Lung (tissue), 16 donors: Measurements from ENCODE around the gene KCNN2. TPM values are rescaled to one million over a fixed set of nuclear protein-coding genes. Genes with fewer than 3 reads are reported as not detected.

Experiments used
- ATAC-seq: fragments of 200-7000 bp; cut with Tn5 transposase; one replicate; pipeline ENCODE4 v1.9.1; 2020; ENCODE audit warnings: moderate number of reproducible peaks; ENCODE audit not compliant: insufficient read depth, low FRiP score
- DNase-seq, 3 donors: peaks; one replicate each; pipeline ENCODE4 v3.0.0-alpha.2; 2013 to 2017
- H3K27ac ChIP-seq, 2 donors: one replicate each; pipeline ENCODE4 v1.5.1; 2013; ENCODE audit warnings: mild to moderate bottlenecking in 2 of 2, moderate library complexity in 2 of 2, control low read depth in 1 of 2, inconsistent platforms in 1 of 2, low read depth in 1 of 2, low read length in 1 of 2
- H3K27me3 ChIP-seq, 3 donors: one replicate each; pipeline ENCODE4 v1.5.1; 2013; ENCODE audit warnings: low read length in 2 of 3; ENCODE audit not compliant: control insufficient read depth in 3 of 3, insufficient read depth in 3 of 3
- H3K36me3 ChIP-seq, 4 donors: one replicate each; pipeline ENCODE4 v1.5.1; 2013; ENCODE audit warnings: low read length in 4 of 4, mild to moderate bottlenecking in 1 of 4, moderate library complexity in 1 of 4; ENCODE audit not compliant: control insufficient read depth in 4 of 4, insufficient read depth in 4 of 4
- H3K4me1 ChIP-seq, 5 donors: one replicate each; pipeline ENCODE4 v1.5.1; 2013; ENCODE audit warnings: low read length in 5 of 5, mild to moderate bottlenecking in 2 of 5, moderate library complexity in 1 of 5; ENCODE audit not compliant: control insufficient read depth in 5 of 5, insufficient read depth in 5 of 5
- H3K4me3 ChIP-seq: one replicate; pipeline ENCODE4 v1.5.1; 2013; ENCODE audit warnings: mild to moderate bottlenecking, control low read depth, moderate library complexity
- H3K9ac ChIP-seq, 2 donors: one replicate each; pipeline ENCODE4 v1.5.1; 2013; ENCODE audit warnings: low read length in 2 of 2, control low read depth in 1 of 2; ENCODE audit not compliant: insufficient read depth in 1 of 2
- H3K9me3 ChIP-seq, 4 donors: one replicate each; pipeline ENCODE4 v1.5.1; 2013; ENCODE audit warnings: low read length in 3 of 4, mild to moderate bottlenecking in 1 of 4, moderate library complexity in 1 of 4; ENCODE audit not compliant: control insufficient read depth in 4 of 4, insufficient read depth in 3 of 4
- WGBS, 2 donors: extraction: QIAGEN DNeasy Blood & Tissue Kit; methylation state at CpG; one replicate each; pipeline ENCODE4 v1.1.7; 2013; 5-methylcytosine and 5-hydroxymethylcytosine counted together
- long read RNA-seq, 5 donors: transcript quantifications; one replicate each; lab custom pipeline, GENCODE V29; 2026
- polyA plus RNA-seq, 2 donors: library from polyadenylated mRNA; stranded (reverse); fragments of 200-250 nt; gene quantifications; one replicate each; pipeline ENCODE4 v1.2.1, GENCODE V29; 2013
- total RNA-seq, 2 donors: library from RNA; depleted of rRNA in 1 of 2; stranded (reverse); fragments of >200 nt in 1 of 2; gene quantifications; one replicate each; pipeline ENCODE4 v1.2.1, GENCODE V29; 2014 to 2021
- TF ChIP-seq, protein P1 (sequence below): IDR thresholded peaks from 2 replicates; pipeline ENCODE4 v1.5.1; 2012; ENCODE audit warnings: mild to moderate bottlenecking; ENCODE audit errors: control extremely low read depth, extremely low read depth
- donor health status: control.
- donor health status: control.
- donor health status: Bipolar disorder and iron deficiency.
- donor health status: healthy.
- donor health status: DM: yes; HTN: yes; CAD: no.

Gene KCNN2
- 1 to 10 TPM; 2.0 to 4.9 TPM for total RNA-seq
- 1 to 10 TPM in 1 of 2 donors, under 1 TPM in 1; 0.74 to 2.7 TPM for polyA plus RNA-seq
- long read RNA-seq, donor 1, partial matches to known transcripts: 0 of 1 reads
- long read RNA-seq, donor 1, other reads (novel, unspliced or antisense): 0 of 1 reads
- long read RNA-seq, donor 2: 0 reads
- long read RNA-seq, donor 3: 0 reads
- long read RNA-seq, donor 4: 0 reads
- long read RNA-seq, donor 5: 0 reads

DNA sequence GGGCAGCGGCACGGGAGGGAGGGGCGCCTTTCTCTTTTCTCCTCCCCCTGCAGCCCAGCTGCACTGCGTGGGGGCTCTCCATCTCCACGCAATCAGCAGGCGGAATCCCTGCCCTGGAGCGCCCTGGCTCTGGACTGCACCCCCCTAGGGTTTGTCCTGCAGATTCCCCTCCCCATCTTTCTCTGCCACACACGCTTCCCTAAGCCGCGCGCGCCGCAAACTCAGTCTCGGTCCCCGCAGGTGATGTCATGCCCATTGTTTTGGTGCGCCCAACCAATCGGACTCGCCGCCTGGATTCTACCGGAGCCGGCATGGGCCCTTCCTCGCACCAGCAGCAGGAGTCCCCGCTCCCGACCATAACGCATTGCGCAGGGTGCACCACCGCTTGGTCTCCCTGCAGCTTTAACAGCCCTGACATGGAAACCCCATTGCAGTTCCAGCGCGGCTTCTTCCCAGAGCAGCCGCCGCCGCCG lies at the start of gene KCNN2:
KCNN2 (plus strand) TSS at position 347 of the 473 bp plus-strand sequence; CDS start at position 417, 70 bp downstream.
- ATAC-seq (peak; percentile 86), DNase-seq (peak; percentile 71 to 85 (median 84))
- TF ChIP-seq, protein P1, sequence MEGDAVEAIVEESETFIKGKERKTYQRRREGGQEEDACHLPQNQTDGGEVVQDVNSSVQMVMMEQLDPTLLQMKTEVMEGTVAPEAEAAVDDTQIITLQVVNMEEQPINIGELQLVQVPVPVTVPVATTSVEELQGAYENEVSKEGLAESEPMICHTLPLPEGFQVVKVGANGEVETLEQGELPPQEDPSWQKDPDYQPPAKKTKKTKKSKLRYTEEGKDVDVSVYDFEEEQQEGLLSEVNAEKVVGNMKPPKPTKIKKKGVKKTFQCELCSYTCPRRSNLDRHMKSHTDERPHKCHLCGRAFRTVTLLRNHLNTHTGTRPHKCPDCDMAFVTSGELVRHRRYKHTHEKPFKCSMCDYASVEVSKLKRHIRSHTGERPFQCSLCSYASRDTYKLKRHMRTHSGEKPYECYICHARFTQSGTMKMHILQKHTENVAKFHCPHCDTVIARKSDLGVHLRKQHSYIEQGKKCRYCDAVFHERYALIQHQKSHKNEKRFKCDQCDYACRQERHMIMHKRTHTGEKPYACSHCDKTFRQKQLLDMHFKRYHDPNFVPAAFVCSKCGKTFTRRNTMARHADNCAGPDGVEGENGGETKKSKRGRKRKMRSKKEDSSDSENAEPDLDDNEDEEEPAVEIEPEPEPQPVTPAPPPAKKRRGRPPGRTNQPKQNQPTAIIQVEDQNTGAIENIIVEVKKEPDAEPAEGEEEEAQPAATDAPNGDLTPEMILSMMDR: no peak
- Histone ChIP-seq H3K4me3 (peak within 1 kb of the TSS; percentile 77), H3K27me3 (peaks cover 3 to 49% (median 34%) of the 10 kb centered on the region in 3 donors), H3K9ac (peak within 1 kb of the TSS in 1 of 2 donors; percentile 2), H3K27ac (peak within 1 kb of the TSS in 1 of 2 donors; percentile 71), H3K4me1 (peaks cover 0 to 10% (median 0%) of the 10 kb centered on the region in 5 donors), H3K9me3 (peaks cover 0 to 2% (median 0%) of the 10 kb centered on the region in 4 donors), H3K36me3 (no peaks in the 10 kb centered on the region)
- 1 to 2% methylated on average over 31 to 33 of the region's 33 CpGs for WGBS, 2 donors

DNA sequence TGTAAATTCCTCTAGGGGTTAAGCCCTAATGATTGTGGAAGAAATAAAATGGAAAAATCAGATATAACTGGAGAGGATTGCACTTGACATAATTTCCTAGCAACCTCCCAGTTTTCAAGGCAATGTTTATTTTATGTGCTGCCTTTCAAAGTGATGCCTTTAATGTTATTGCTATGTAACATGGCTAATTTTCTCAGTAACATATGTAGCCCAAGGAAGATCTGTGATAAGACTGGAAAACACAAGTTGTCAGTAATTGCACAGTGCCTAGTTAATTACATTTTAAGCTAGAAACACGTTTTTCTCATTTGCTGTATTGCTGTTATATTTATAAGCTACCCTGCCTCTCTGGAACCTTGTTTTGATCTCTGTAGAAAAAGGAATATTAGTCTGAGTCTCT lies 49.2 kb upstream of the KCNN2 start:
- ATAC-seq: no peak
- 36 to 53% methylated on average over 1 of the region's 1 CpG for WGBS, 2 donors

DNA sequence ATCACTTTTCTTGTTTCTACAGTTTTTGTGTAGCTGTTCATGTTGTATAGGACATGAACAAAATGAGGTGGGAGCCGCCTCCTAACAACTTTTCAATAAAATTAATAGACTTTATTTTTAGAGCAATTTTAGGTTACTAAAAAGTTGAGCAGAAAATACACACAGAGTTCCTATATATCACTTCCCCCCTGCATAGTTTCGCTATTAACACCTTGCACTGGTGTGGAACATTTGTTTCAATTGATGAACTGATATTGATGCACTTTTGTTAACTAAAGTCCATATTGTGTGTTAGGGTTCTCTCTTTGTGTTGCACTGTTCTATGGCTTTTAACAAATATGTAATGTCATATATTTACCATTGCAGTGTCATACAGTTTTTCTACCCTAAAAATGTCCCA lies 47.8 kb upstream of the KCNN2 start:
- DNase-seq: no peak
- no peak overlapping the region for H3K9ac ChIP-seq
- H3K4me1 ChIP-seq: peaks cover 0 to 10% (median under 1%) of the 10 kb centered on the region in 5 donors
- WGBS, 2 donors: 84 to 88% methylated on average over 2 of the region's 2 CpGs
- ATAC-seq: no peak
- H3K36me3 ChIP-seq: no peaks in the 10 kb centered on the region
- H3K4me3 ChIP-seq: no peak overlapping the region
- H3K27me3 ChIP-seq: no peaks in the 10 kb centered on the region
- no peak overlapping the region for H3K27ac ChIP-seq
- TF ChIP-seq, protein P1: no peak
- no peaks in the 10 kb centered on the region for H3K9me3 ChIP-seq

More for the DNA sequence above, 49.2 kb upstream of the KCNN2 start:
- H3K4me3 ChIP-seq: no peak overlapping the region
- TF ChIP-seq, protein P1: no peak
- peaks cover 0 to 10% (median 0%) of the 10 kb centered on the region in 5 donors for H3K4me1 ChIP-seq
- H3K36me3 ChIP-seq: no peaks in the 10 kb centered on the region
- DNase-seq: no peak
- H3K27ac ChIP-seq: no peak overlapping the region
- H3K27me3 ChIP-seq: no peaks in the 10 kb centered on the region
- no peaks in the 10 kb centered on the region for H3K9me3 ChIP-seq
- H3K9ac ChIP-seq: no peak overlapping the region
